ENCODE results near the gene ATP6V1C2. TPM values are rescaled to one million over a fixed set of nuclear protein-coding genes. Genes with fewer than 3 reads are reported as not detected.
"Not testable (repeated sequence)": the region's sequence is repeated elsewhere in the genome, so short reads cannot be mapped to it uniquely, and the experiment has no call there.

ATP6V1C2 gene
- polyA plus RNA-seq, 1 donor = 11.6 TPM

- peak within 1 kb of the TSS; percentile 67 for H3K27ac ChIP-seq (ENCODE audit: low read length)
- no peaks in the 10 kb centered on the region for H3K36me3 ChIP-seq (ENCODE audit: control insufficient read depth, insufficient read depth, low read length)
- peak within 1 kb of the TSS; percentile 79 for H3K4me3 ChIP-seq (ENCODE audit: low read length)
- WGBS (ENCODE audit: insufficient coverage, low lambda C conversion rate) = no CpG with 5 or more reads among the region's 98 CpGs
- peak; percentile 96 to 98 for DNase-seq
- no peaks in the 10 kb centered on the region for H3K9me3 ChIP-seq (ENCODE audit: control insufficient read depth, low read depth, low read length)
- H3K27me3 ChIP-seq (ENCODE audit: control insufficient read depth, insufficient read depth, low read length) = peaks cover 6% of the 10 kb centered on the region
- H3K4me1 ChIP-seq (ENCODE audit: control insufficient read depth, insufficient read depth, low read length) = peaks cover 15% of the 10 kb centered on the region
Measured at GRCh38 chr2:10812362-10813162, 91.1 kb downstream of the ATP6V1C2 start, which contains the start of gene PDIA6. Gene PDIA6 (minus strand): TSS chr2:10812785. CDS start chr2:10812696, 89 bp downstream.

GRCh38 chr2:10813163-10814138 is 92.0 kb downstream of the ATP6V1C2 start:
- not testable (repeated sequence) for H3K27me3 ChIP-seq (ENCODE audit: control insufficient read depth, insufficient read depth, low read length); DNase-seq; H3K9me3 ChIP-seq (ENCODE audit: control insufficient read depth, low read depth, low read length); H3K36me3 ChIP-seq (ENCODE audit: control insufficient read depth, insufficient read depth, low read length)
- WGBS (ENCODE audit: insufficient coverage, low lambda C conversion rate) = 95% methylated on average over 4 of the region's 37 CpGs
- peak overlapping the region; percentile 56 for H3K4me3 ChIP-seq (ENCODE audit: low read length)
- peak overlapping the region; percentile 24 for H3K27ac ChIP-seq (ENCODE audit: low read length)
- peaks cover 15% of the 10 kb centered on the region for H3K4me1 ChIP-seq (ENCODE audit: control insufficient read depth, insufficient read depth, low read length)

GRCh38 chr2:10814142-10814541 is 92.7 kb downstream of the ATP6V1C2 start:
- Histone ChIP-seq H3K27ac (ENCODE audit: low read length) (no peak overlapping the region), H3K4me3 (ENCODE audit: low read length) (no peak overlapping the region), H3K4me1 (ENCODE audit: control insufficient read depth, insufficient read depth, low read length) (peaks cover 15% of the 10 kb centered on the region), H3K9me3 (ENCODE audit: control insufficient read depth, low read depth, low read length) (no peaks in the 10 kb centered on the region), H3K36me3 (ENCODE audit: control insufficient read depth, insufficient read depth, low read length) (no peaks in the 10 kb centered on the region), H3K27me3 (ENCODE audit: control insufficient read depth, insufficient read depth, low read length) (peaks cover 6% of the 10 kb centered on the region)
- DNase-seq = no peak
- WGBS (ENCODE audit: insufficient coverage, low lambda C conversion rate) = no CpG with 5 or more reads among the region's 10 CpGs

DNA sequence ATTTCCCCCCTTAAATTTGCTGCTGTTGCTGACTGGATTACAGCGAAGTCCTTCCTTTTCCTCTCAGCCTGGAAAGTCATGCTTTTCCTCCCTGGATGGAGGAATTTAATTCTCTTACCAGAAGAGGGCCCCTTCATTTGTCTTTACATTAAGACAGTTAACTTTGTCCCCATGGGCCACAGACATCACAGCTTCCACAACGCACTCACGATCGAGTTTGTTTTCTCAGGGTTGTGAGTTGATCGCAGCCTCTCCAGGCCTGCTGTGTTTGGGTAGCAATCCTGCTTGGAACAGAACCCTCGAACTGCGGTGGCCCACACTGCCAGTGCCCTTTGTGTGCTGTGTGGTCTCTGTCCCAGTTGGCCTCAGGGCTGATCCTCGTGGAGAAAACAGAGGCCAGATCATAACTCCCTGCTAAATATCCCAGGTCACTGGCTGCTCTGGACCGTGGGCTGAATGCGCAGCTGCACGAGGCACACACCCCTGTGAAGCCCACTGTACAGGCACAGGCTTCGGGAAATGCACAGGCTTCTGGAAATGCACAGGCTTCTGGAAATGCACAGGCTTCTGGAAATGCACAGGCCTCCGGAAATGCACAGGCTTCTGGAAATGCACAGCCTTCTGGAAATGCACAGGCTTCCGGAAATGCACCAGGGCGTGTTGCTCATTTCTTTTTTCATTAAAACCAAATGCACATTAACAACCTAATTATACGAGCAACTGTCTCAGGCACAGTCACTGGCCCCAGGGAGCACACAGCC is 93.3 kb downstream of the ATP6V1C2 start:
- peaks cover 6% of the 10 kb centered on the region for H3K27me3 ChIP-seq (ENCODE audit: control insufficient read depth, insufficient read depth, low read length)
- no peak for DNase-seq
- H3K36me3 ChIP-seq (ENCODE audit: control insufficient read depth, insufficient read depth, low read length) = no peaks in the 10 kb centered on the region
- H3K4me1 ChIP-seq (ENCODE audit: control insufficient read depth, insufficient read depth, low read length) = peaks cover 15% of the 10 kb centered on the region
- no peak overlapping the region for H3K4me3 ChIP-seq (ENCODE audit: low read length)
- 20% methylated on average over 1 of the region's 16 CpGs for WGBS (ENCODE audit: insufficient coverage, low lambda C conversion rate)
- no peaks in the 10 kb centered on the region for H3K9me3 ChIP-seq (ENCODE audit: control insufficient read depth, low read depth, low read length)
- no peak overlapping the region for H3K27ac ChIP-seq (ENCODE audit: low read length)

- H3K27me3 ChIP-seq (ENCODE audit: control insufficient read depth, insufficient read depth, low read length) = peaks cover 6% of the 10 kb centered on the region
- H3K4me3 ChIP-seq (ENCODE audit: low read length) = no peak overlapping the region
- no peaks in the 10 kb centered on the region for H3K9me3 ChIP-seq (ENCODE audit: control insufficient read depth, low read depth, low read length)
- no peak overlapping the region for H3K27ac ChIP-seq (ENCODE audit: low read length)
- no peaks in the 10 kb centered on the region for H3K36me3 ChIP-seq (ENCODE audit: control insufficient read depth, insufficient read depth, low read length)
- WGBS (ENCODE audit: insufficient coverage, low lambda C conversion rate) = no CpG with 5 or more reads among the region's 5 CpGs
- H3K4me1 ChIP-seq (ENCODE audit: control insufficient read depth, insufficient read depth, low read length) = peaks cover 7% of the 10 kb centered on the region
- DNase-seq = no peak
Measured at GRCh38 chr2:10817413-10817812, 96.0 kb downstream of the ATP6V1C2 start.

DNA sequence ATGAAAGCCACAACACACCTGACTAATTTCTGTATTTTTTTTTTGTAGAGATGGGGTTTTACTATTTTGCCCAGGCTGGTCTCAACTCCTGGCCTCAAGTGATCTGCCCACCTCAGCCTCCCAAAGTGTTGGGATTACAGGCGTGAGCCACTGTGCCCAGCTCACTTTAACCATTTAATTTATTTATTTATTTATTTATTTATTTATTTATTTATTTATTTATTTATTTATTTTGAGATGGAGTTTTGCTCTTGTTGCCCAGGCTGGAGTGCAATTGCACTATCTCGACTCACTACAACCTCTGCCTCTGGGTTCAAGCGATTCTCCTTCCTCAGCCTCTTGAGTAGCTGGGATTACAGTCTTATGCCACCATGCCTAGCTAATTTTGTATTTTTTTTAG is 96.9 kb downstream of the ATP6V1C2 start:
- H3K4me3 ChIP-seq (ENCODE audit: low read length); H3K36me3 ChIP-seq (ENCODE audit: control insufficient read depth, insufficient read depth, low read length); H3K27ac ChIP-seq (ENCODE audit: low read length); H3K4me1 ChIP-seq (ENCODE audit: control insufficient read depth, insufficient read depth, low read length); H3K9me3 ChIP-seq (ENCODE audit: control insufficient read depth, low read depth, low read length); DNase-seq; H3K27me3 ChIP-seq (ENCODE audit: control insufficient read depth, insufficient read depth, low read length): not testable (repeated sequence)
- WGBS (ENCODE audit: insufficient coverage, low lambda C conversion rate) = no CpG with 5 or more reads among the region's 3 CpGs

GRCh38 chr2:10818984-10819383 is 97.6 kb downstream of the ATP6V1C2 start:
- Histone ChIP-seq H3K27me3 (ENCODE audit: control insufficient read depth, insufficient read depth, low read length) (peaks cover 6% of the 10 kb centered on the region), H3K4me3 (ENCODE audit: low read length) (no peak overlapping the region), H3K4me1 (ENCODE audit: control insufficient read depth, insufficient read depth, low read length) (peaks cover 7% of the 10 kb centered on the region), H3K27ac (ENCODE audit: low read length) (no peak overlapping the region), H3K36me3 (ENCODE audit: control insufficient read depth, insufficient read depth, low read length) (no peaks in the 10 kb centered on the region), H3K9me3 (ENCODE audit: control insufficient read depth, low read depth, low read length) (no peaks in the 10 kb centered on the region)
- DNase-seq = no peak
- 100% methylated on average over 1 of the region's 3 CpGs for WGBS (ENCODE audit: insufficient coverage, low lambda C conversion rate)

DNA sequence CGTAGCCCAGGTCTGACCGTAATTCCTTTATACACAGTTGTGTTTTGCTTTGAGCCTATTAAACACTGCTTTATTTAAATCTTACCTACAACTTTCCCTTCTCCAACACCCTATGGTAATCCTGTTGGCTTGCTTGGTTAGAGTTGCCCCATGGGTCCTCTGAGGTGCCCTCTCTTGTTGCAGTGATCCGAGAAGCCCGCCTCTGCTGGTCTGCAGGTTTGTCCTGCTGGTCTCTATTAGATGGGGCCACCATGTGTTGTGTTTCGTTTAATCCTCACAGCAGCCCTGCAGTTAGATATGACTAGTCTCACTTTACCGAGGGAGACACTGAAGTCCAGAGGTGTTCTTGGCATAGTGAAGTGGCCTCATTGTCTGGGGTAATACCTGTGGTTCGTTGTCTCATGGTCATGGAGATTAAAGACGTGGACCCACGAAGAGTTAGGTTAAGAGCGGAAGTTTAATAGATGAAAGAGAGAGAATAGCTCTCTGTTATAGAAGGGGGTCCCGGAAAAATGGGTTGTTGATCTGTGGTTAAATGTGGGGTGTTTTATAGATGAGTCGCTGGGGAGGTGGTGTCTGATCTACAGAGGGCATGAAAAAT is 98.4 kb downstream of the ATP6V1C2 start:
- H3K27ac ChIP-seq (ENCODE audit: low read length) = no peak overlapping the region
- H3K27me3 ChIP-seq (ENCODE audit: control insufficient read depth, insufficient read depth, low read length) = peaks cover 10% of the 10 kb centered on the region
- no peaks in the 10 kb centered on the region for H3K4me1 ChIP-seq (ENCODE audit: control insufficient read depth, insufficient read depth, low read length)
- H3K36me3 ChIP-seq (ENCODE audit: control insufficient read depth, insufficient read depth, low read length) = no peaks in the 10 kb centered on the region
- DNase-seq = no peak
- 97% methylated on average over 6 of the region's 12 CpGs for whole genome bisulfite sequencing (ENCODE audit: insufficient coverage, low lambda C conversion rate)
- H3K9me3 ChIP-seq (ENCODE audit: control insufficient read depth, low read depth, low read length) = no peaks in the 10 kb centered on the region
- H3K4me3 ChIP-seq (ENCODE audit: low read length) = no peak overlapping the region

GRCh38 chr2:10820562-10820961 is 99.1 kb downstream of the ATP6V1C2 start:
- no peak for DNase-seq
- Histone ChIP-seq H3K9me3 (ENCODE audit: control insufficient read depth, low read depth, low read length) (no peaks in the 10 kb centered on the region), H3K36me3 (ENCODE audit: control insufficient read depth, insufficient read depth, low read length) (no peaks in the 10 kb centered on the region), H3K27ac (ENCODE audit: low read length) (no peak overlapping the region), H3K27me3 (ENCODE audit: control insufficient read depth, insufficient read depth, low read length) (peaks cover 10% of the 10 kb centered on the region), H3K4me3 (ENCODE audit: low read length) (no peak overlapping the region), H3K4me1 (ENCODE audit: control insufficient read depth, insufficient read depth, low read length) (no peaks in the 10 kb centered on the region)
- no CpG with 5 or more reads among the region's 8 CpGs for WGBS (ENCODE audit: insufficient coverage, low lambda C conversion rate)

All from large intestine (tissue), 3 donors.